Bronchial epithelial cell (primary cell): ENCODE results near the gene SMTNL1. TPM values are rescaled to one million over a fixed set of nuclear protein-coding genes. Genes with fewer than 3 reads are reported as not detected.

Experiments
- DNase-seq: peaks from one replicate; pipeline ENCODE4 v3.0.0-alpha.2; 2010; ENCODE audit warnings: low read depth
- FAIRE-seq: peaks from 2 replicates; lab custom pipeline; 2011; peaks lifted over from hg19 to GRCh38; lab: Jason Lieb, UNC
- H3K27me3 ChIP-seq: 2 replicates; pipeline ENCODE4 v1.5.1; 2011; ENCODE audit warnings: low read length; ENCODE audit not compliant: control insufficient read depth, insufficient read depth
- H3K36me3 ChIP-seq: 2 replicates; pipeline ENCODE4 v1.5.1; 2011; ENCODE audit warnings: low read length; ENCODE audit not compliant: control insufficient read depth, insufficient read depth
- H3K4me3 ChIP-seq: 2 replicates; pipeline ENCODE4 v1.5.1; 2011; ENCODE audit warnings: mild to moderate bottlenecking, low read depth, low read length, control low read depth
- total RNA-seq: library from RNA; depleted of rRNA; stranded (reverse); fragments of >200 nt; gene quantifications from 2 replicates; pipeline ENCODE4 v1.2.1, GENCODE V29; 2014
- TF ChIP-seq, protein P1 (sequence below): IDR thresholded peaks from 2 replicates; pipeline ENCODE4 v1.5.1; 2011; ENCODE audit warnings: mild to moderate bottlenecking, moderate library complexity, low read length, control low read depth, inconsistent platforms; ENCODE audit not compliant: insufficient read depth, severe bottlenecking

Gene SMTNL1
- total RNA-seq, 1 donor from 2014 or later: not detected

- no peak overlapping the region for H3K4me3 ChIP-seq
- TF ChIP-seq, protein P1, sequence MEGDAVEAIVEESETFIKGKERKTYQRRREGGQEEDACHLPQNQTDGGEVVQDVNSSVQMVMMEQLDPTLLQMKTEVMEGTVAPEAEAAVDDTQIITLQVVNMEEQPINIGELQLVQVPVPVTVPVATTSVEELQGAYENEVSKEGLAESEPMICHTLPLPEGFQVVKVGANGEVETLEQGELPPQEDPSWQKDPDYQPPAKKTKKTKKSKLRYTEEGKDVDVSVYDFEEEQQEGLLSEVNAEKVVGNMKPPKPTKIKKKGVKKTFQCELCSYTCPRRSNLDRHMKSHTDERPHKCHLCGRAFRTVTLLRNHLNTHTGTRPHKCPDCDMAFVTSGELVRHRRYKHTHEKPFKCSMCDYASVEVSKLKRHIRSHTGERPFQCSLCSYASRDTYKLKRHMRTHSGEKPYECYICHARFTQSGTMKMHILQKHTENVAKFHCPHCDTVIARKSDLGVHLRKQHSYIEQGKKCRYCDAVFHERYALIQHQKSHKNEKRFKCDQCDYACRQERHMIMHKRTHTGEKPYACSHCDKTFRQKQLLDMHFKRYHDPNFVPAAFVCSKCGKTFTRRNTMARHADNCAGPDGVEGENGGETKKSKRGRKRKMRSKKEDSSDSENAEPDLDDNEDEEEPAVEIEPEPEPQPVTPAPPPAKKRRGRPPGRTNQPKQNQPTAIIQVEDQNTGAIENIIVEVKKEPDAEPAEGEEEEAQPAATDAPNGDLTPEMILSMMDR: no peak
- no peak for DNase-seq
- FAIRE-seq: no peak
- H3K27me3 ChIP-seq: no peaks in the 10 kb centered on the region
- H3K36me3 ChIP-seq: no peaks in the 10 kb centered on the region
Measured at GRCh38 chr11:57504511-57504910, 32.9 kb upstream of the SMTNL1 start.

DNA sequence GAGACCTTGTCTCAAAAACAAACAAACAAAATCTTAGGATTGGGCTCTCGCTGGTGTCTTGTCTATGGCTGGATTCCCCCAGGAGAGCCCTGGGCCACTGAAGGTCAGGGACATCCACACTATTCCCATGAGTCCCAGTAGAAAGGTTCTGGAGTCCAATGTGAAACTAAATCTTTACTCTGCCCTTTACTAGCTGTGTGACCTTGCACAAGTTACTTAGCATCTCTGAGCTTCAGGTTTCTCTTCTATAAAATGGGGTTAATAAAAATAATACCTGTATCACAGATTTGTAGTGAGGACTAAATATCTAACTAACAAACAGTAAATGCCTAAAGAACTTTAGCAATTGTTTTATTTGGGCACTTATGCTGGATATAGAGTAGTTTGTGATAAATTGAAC, 30.9 kb upstream of the SMTNL1 start:
- TF ChIP-seq, protein P1: no peak

DNA sequence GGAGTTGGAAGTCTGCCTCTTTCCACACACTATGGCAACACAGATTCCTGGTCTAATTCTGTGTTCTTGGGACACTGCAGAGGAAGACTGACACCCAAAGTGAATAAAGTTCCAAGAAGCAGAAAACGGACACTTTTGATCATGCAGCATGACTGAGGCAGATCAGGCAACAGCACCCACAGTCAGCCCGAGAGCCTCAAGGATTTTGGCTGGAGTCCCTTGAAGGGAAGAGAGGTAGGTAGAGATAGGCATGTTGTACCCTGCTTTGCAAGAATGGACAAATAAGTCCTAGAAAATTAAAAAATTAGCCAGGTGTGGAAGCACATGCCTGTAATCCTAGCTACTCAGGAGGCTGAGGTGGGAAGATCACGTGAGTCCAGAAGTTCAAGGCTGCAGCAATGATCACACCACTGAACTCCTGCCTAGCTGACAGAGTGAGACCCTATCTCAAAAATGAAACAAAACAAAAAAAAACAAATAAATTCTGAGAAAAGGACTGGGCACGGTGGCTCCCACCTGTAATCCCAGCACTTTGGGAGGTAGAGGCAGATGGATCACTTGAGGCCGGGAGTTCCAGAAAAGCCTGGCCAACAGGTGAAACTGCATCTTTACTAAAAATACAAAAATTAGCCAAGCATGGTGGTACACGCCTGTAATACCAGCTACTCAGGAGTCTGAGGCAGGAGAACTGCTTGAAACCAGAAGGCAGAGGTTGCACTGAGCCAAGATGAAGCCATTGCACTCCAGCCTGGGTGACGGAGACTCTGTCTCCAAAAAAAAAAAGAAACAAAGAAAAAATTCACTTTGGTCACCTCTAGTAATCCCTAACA, 28.8 kb upstream of the SMTNL1 start:
- no peaks in the 10 kb centered on the region for H3K36me3 ChIP-seq
- H3K4me3 ChIP-seq: no peak overlapping the region
- DNase-seq: no peak
- TF ChIP-seq, protein P1: no peak
- peaks cover under 1% of the 10 kb centered on the region for H3K27me3 ChIP-seq
- FAIRE-seq: no peak

More for the DNA sequence above, 30.9 kb upstream of the SMTNL1 start:
- FAIRE-seq (no peak), DNase-seq (no peak)
- Histone ChIP-seq H3K27me3 (no peaks in the 10 kb centered on the region), H3K4me3 (no peak overlapping the region), H3K36me3 (no peaks in the 10 kb centered on the region)

- Histone ChIP-seq H3K36me3 (no peaks in the 10 kb centered on the region), H3K4me3 (no peak overlapping the region), H3K27me3 (peaks cover 12% of the 10 kb centered on the region)
- DNase-seq: no peak
- TF ChIP-seq, protein P1: no peak
- FAIRE-seq: no peak
Measured at GRCh38 chr11:57511741-57512430, 25.5 kb upstream of the SMTNL1 start.

DNA sequence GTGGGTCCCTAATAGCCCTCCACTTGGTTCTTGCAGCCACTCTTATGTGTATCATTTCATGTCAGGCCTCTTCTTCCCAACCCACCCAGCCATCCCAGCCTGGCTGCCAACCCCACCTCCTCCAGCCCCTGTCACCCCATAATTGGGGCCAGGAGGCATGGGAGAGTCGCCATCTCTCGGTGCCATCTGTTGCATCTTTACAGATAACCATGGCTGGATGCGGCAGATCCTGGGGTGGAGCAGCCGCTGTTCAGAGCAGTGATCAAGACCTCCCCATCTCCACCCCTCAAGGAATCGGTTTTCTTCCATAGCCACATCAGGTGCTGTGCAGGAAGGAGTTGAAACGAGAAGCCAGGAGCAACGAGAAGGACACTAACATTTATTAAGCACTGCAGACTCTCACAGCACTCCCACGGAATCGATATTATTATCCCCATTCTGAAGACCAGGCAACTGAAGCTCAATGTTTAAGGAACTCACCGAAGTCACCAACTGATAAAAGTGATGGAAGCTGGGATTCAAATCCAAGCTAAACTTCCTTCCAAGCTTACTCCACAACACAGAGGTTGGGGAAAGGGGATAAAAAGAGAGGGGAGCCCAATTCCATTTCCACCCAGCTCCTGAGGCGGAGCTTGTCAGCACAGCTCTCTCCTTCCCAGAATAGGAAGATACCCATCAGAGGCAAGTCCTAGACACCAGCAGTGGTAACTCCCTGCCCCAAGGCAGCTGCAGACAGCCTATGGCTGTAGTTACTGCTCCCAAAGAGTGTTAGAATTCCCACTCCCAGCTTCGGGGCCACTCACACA, 24.5 kb upstream of the SMTNL1 start:
- FAIRE-seq: no peak
- Histone ChIP-seq H3K27me3 (peaks cover 12% of the 10 kb centered on the region), H3K4me3 (no peak overlapping the region), H3K36me3 (no peaks in the 10 kb centered on the region)
- TF ChIP-seq, protein P1: no peak
- no peak for DNase-seq
